ENCODE results near the gene ROMO1.
"Not testable (repeated sequence)": the region's sequence is repeated elsewhere in the genome, so short reads cannot be mapped to it uniquely, and the experiment has no call there.

Gene ROMO1

GRCh38 chr20:35732644-35732982, 33.4 kb downstream of the ROMO1 start:
- no peak for DNase-seq

- no peak for DNase-seq
These were observed 35.2 kb downstream of the ROMO1 start for GRCh38 chr20:35734374-35734773.

- no peak for DNase-seq
These were observed 35.8 kb downstream of the ROMO1 start for GRCh38 chr20:35734777-35735649.

- DNase-seq, result no peak
These were observed 36.7 kb downstream of the ROMO1 start for GRCh38 chr20:35735826-35736470.

GRCh38 chr20:35737865-35738333, 38.7 kb downstream of the ROMO1 start:
- no peak for DNase-seq

- no peak for DNase-seq
These were observed 39.4 kb downstream of the ROMO1 start for GRCh38 chr20:35738410-35739179.

- no peak for DNase-seq
These were observed 40.3 kb downstream of the ROMO1 start for GRCh38 chr20:35739294-35740163.

- peak; percentile 100 for DNase-seq
These were observed 42.9 kb downstream of the ROMO1 start, which contains the start of gene RBM39 for GRCh38 chr20:35741892-35742740. RBM39 (minus strand) TSS chr20:35742260; CDS start chr20:35740874, 1,386 bp downstream.

- DNase-seq, result no peak
These were observed 43.7 kb downstream of the ROMO1 start for GRCh38 chr20:35742741-35743523.

- DNase-seq, result no peak
These were observed 44.7 kb downstream of the ROMO1 start for GRCh38 chr20:35743693-35744491.

GRCh38 chr20:35744492-35744841, 45.3 kb downstream of the ROMO1 start:
- DNase-seq, result not testable (repeated sequence)
